Upper lobe of left lung (tissue), 6 donors: ENCODE results near the gene ASL. TPM values are rescaled to one million over a fixed set of nuclear protein-coding genes. Genes with fewer than 3 reads are reported as not detected.
A peak's percentile ranks its signal among the peaks of the same experiment; 100 is the strongest.

Source experiments
- ATAC-seq, 2 donors: fragments of 200-7000 bp; cut with Tn5 transposase; one replicate each; pipeline ENCODE4 v1.9.1; 2022; ENCODE audit warnings: mild to moderate bottlenecking in 2 of 2, moderate library complexity in 2 of 2; ENCODE audit not compliant: low FRiP score in 2 of 2
- DNase-seq, 2 donors: peaks; one replicate each; pipeline ENCODE4 v3.0.0-alpha.2; 2019 to 2020
- H3K27ac ChIP-seq, 4 donors: fragments of 200-600 bp; sonication (generic); one replicate each; pipeline ENCODE4 v1.5.1; 2016 to 2019
- H3K27me3 ChIP-seq, 4 donors: fragments of 200-600 bp; sonication (generic); one replicate each; pipeline ENCODE4 v1.5.1; 2017 to 2019
- H3K36me3 ChIP-seq, 4 donors: fragments of 200-600 bp; sonication (generic); one replicate each; pipeline ENCODE4 v1.5.1; 2016 to 2019
- H3K4me1 ChIP-seq, 4 donors: fragments of 200-600 bp; sonication (generic); one replicate each; pipeline ENCODE4 v1.5.1; 2018 to 2019
- H3K4me3 ChIP-seq, 4 donors: fragments of 200-600 bp; sonication (generic); one replicate each; pipeline ENCODE4 v1.5.1; 2017 to 2019; ENCODE audit warnings: mild to moderate bottlenecking in 2 of 4, moderate library complexity in 1 of 4
- H3K9me3 ChIP-seq, 4 donors: fragments of 200-600 bp; sonication (generic); one replicate each; pipeline ENCODE4 v1.5.1; 2018 to 2019
- CTCF ChIP-seq, 6 experiments: fragments of 450-650 bp in 4 of 6; fragments of 200-600 bp in 2 of 6; sonication (generic) in 2 of 6; IDR thresholded peaks; one replicate each; pipeline ENCODE4 v1.5.1; 2016 to 2019; ENCODE audit warnings: antibody characterized with exemption in 6 of 6
- EP300 ChIP-seq, 4 donors: sonication (generic); formaldehyde crosslinking; IDR thresholded peaks; one replicate each; pipeline ENCODE4 v1.5.1; 2017; ENCODE audit warnings: antibody characterized with exemption in 4 of 4, control low read depth in 2 of 4
- POLR2A ChIP-seq, 4 donors: fragments of 450-650 bp; IDR thresholded peaks; one replicate each; pipeline ENCODE4 v1.5.1; 2016 to 2017; ENCODE audit warnings: antibody characterized with exemption in 4 of 4, mild to moderate bottlenecking in 2 of 4
- POLR2AphosphoS5 ChIP-seq, 2 donors: sonication (generic); formaldehyde crosslinking; IDR thresholded peaks; one replicate each; pipeline ENCODE4 v1.5.1; 2017; ENCODE audit warnings: antibody characterized with exemption in 2 of 2
- WGBS, 2 donors: methylation state at CpG; one replicate each; pipeline ENCODE4 v1.1.5; 2017 to 2018; 5-methylcytosine and 5-hydroxymethylcytosine counted together
- total RNA-seq, 6 donors: library from RNA; depleted of rRNA in 4 of 6; stranded (reverse); fragments of >200 nt in 4 of 6; gene quantifications; one replicate each; pipeline versions ENCODE4 v1.1.0 to v1.2.1, GENCODE V29; 2016 to 2021
- donor health status: DM: no; HTN: no; CAD: no; lungs with moderate emphysema.
- donor health status: DM: no; HTN: yes; CAD: no; lungs with severe emphysema.

Gene ASL
- total RNA-seq, 6 donors from 2014 or later, result 45.5 to 101 (median 67.6) TPM

GRCh38 chr7:66050337-66050957 lies 25.2 kb upstream of the ASL start:
- Histone ChIP-seq H3K27ac (peak overlapping the region; percentile 62 to 80 (median 75)), H3K27me3 (no peaks in the 10 kb centered on the region), H3K36me3 (no peaks in the 10 kb centered on the region), H3K4me1 (peaks cover 7 to 8% (median 7%) of the 10 kb centered on the region in 4 donors), H3K9me3 (no peaks in the 10 kb centered on the region), H3K4me3 (no peak overlapping the region)
- ATAC-seq (no peak), DNase-seq (no peak)
- WGBS, 2 donors, result 66 to 78% methylated on average over 7 of the region's 7 CpGs
- no peak for TF ChIP-seq POLR2AphosphoS5 (IDR thresholded peaks at IDR 0.05)
- TF ChIP-seq EP300 (IDR thresholded peaks at IDR 0.05), result no peak
- TF ChIP-seq CTCF (IDR thresholded peaks at IDR 0.05), result no peak

GRCh38 chr7:66050990-66051448 lies 24.6 kb upstream of the ASL start:
- peak in 1 of 2 donors; percentile 90 for DNase-seq
- 44 to 49% methylated on average over 3 of the region's 3 CpGs for WGBS, 2 donors

GRCh38 chr7:66052447-66052846 lies 23.2 kb upstream of the ASL start:
- Histone ChIP-seq H3K4me3 (no peak overlapping the region), H3K27ac (no peak overlapping the region), H3K27me3 (no peaks in the 10 kb centered on the region), H3K36me3 (no peaks in the 10 kb centered on the region), H3K4me1 (peaks cover 7 to 8% (median 7%) of the 10 kb centered on the region in 4 donors), H3K9me3 (no peaks in the 10 kb centered on the region)
- WGBS, 2 donors, result 70 to 79% methylated on average over 6 of the region's 6 CpGs
- DNase-seq, result no peak
- no peak for ATAC-seq
- TF ChIP-seq EP300 (IDR thresholded peaks at IDR 0.05), result no peak
- no peak for TF ChIP-seq POLR2A (IDR thresholded peaks at IDR 0.05)
- no peak for TF ChIP-seq CTCF (IDR thresholded peaks at IDR 0.05)
- no peak for TF ChIP-seq POLR2AphosphoS5 (IDR thresholded peaks at IDR 0.05)

More at GRCh38 chr7:66050990-66051448, 24.6 kb upstream of the ASL start:
- peak; percentile 73 to 96 for ATAC-seq
- H3K4me3 ChIP-seq, result no peak overlapping the region
- no peaks in the 10 kb centered on the region for H3K9me3 ChIP-seq
- no peaks in the 10 kb centered on the region for H3K27me3 ChIP-seq
- no peaks in the 10 kb centered on the region for H3K36me3 ChIP-seq
- TF ChIP-seq EP300 (IDR thresholded peaks at IDR 0.05) (peak in 3 of 4 donors; percentile 37 to 95 (median 77)), POLR2AphosphoS5 (IDR thresholded peaks at IDR 0.05) (peak; percentile 88 to 89), POLR2A (IDR thresholded peaks at IDR 0.05) (no peak)
- peaks cover 7 to 8% (median 7%) of the 10 kb centered on the region in 4 donors for H3K4me1 ChIP-seq
- H3K27ac ChIP-seq, result peak overlapping the region; percentile 62 to 80 (median 75)

GRCh38 chr7:66054063-66054462 lies 21.6 kb upstream of the ASL start:
- no peaks in the 10 kb centered on the region for H3K36me3 ChIP-seq
- WGBS, 2 donors, result 83 to 90% methylated on average over 6 of the region's 6 CpGs
- no peak overlapping the region for H3K4me3 ChIP-seq
- ATAC-seq (no peak), DNase-seq (no peak)
- H3K27me3 ChIP-seq, result no peaks in the 10 kb centered on the region
- H3K9me3 ChIP-seq, result no peaks in the 10 kb centered on the region
- no peak for TF ChIP-seq EP300 (IDR thresholded peaks at IDR 0.05)
- TF ChIP-seq POLR2A (IDR thresholded peaks at IDR 0.05), result no peak
- TF ChIP-seq POLR2AphosphoS5 (IDR thresholded peaks at IDR 0.05), result no peak
- no peak for TF ChIP-seq CTCF (IDR thresholded peaks at IDR 0.05)
- no peak overlapping the region for H3K27ac ChIP-seq
- H3K4me1 ChIP-seq, result peaks cover 7 to 8% (median 7%) of the 10 kb centered on the region in 4 donors

- Histone ChIP-seq H3K27me3 (no peaks in the 10 kb centered on the region), H3K27ac (no peak overlapping the region), H3K9me3 (no peaks in the 10 kb centered on the region), H3K4me1 (peaks cover 4 to 7% (median 6%) of the 10 kb centered on the region in 4 donors), H3K36me3 (no peaks in the 10 kb centered on the region), H3K4me3 (no peak overlapping the region)
- no peak for DNase-seq
- TF ChIP-seq CTCF (IDR thresholded peaks at IDR 0.05) (no peak), POLR2A (IDR thresholded peaks at IDR 0.05) (no peak), POLR2AphosphoS5 (IDR thresholded peaks at IDR 0.05) (no peak), EP300 (IDR thresholded peaks at IDR 0.05) (no peak)
- 78 to 85% methylated on average over 9 of the region's 9 CpGs for WGBS, 2 donors
- no peak for ATAC-seq
These were observed 20.2 kb upstream of the ASL start for GRCh38 chr7:66055321-66055956.
